ENCODE data around the gene PRICKLE3.
"Not testable (repeated sequence)": the region's sequence is repeated elsewhere in the genome, so short reads cannot be mapped to it uniquely, and the experiment has no call there.

PRICKLE3 gene

GRCh38 chrX:49179358-49179757 lies 6.8 kb downstream of the PRICKLE3 start:
- DNase-seq (ENCODE audit: low read depth) = no peak

GRCh38 chrX:49178537-49178936 lies 7.6 kb downstream of the PRICKLE3 start:
- DNase-seq (ENCODE audit: low read depth) = no peak

- DNase-seq (ENCODE audit: low read depth) = no peak
These were observed 8.2 kb downstream of the PRICKLE3 start for GRCh38 chrX:49177873-49178480.

GRCh38 chrX:49177338-49177833 lies 8.8 kb downstream of the PRICKLE3 start:
- DNase-seq (ENCODE audit: low read depth) = peak; percentile 24

GRCh38 chrX:49176421-49177326 lies 9.5 kb downstream of the PRICKLE3 start:
- peak; percentile 28 for DNase-seq (ENCODE audit: low read depth)

- DNase-seq (ENCODE audit: low read depth) = no peak
These were observed 10.5 kb downstream of the PRICKLE3 start for GRCh38 chrX:49175435-49176274.

GRCh38 chrX:49174723-49175122 lies 11.4 kb downstream of the PRICKLE3 start:
- DNase-seq (ENCODE audit: low read depth) = no peak

GRCh38 chrX:49173544-49173943 lies 12.6 kb downstream of the PRICKLE3 start:
- not testable (repeated sequence) for DNase-seq (ENCODE audit: low read depth)

GRCh38 chrX:49172280-49172780 lies 13.8 kb downstream of the PRICKLE3 start:
- peak; percentile 26 for DNase-seq (ENCODE audit: low read depth)

GRCh38 chrX:49171752-49172279 lies 14.4 kb downstream of the PRICKLE3 start, which contains the start of gene PLP2:
Gene PLP2, plus strand, starts transcription at chrX:49171898. Its CDS starts 103 bp downstream, at chrX:49172001.
- DNase-seq (ENCODE audit: low read depth) = peak; percentile 39

GRCh38 chrX:49167740-49168108 lies 18.4 kb downstream of the PRICKLE3 start:
- DNase-seq (ENCODE audit: low read depth) = no peak

- DNase-seq (ENCODE audit: low read depth) = peak; percentile 78
These were observed 19.0 kb downstream of the PRICKLE3 start for GRCh38 chrX:49166914-49167739.

GRCh38 chrX:49165901-49166881 lies 20.0 kb downstream of the PRICKLE3 start:
- DNase-seq (ENCODE audit: low read depth) = peak; percentile 70

GRCh38 chrX:49164589-49165360 lies 21.4 kb downstream of the PRICKLE3 start:
- no peak for DNase-seq (ENCODE audit: low read depth)

- DNase-seq (ENCODE audit: low read depth) = peak; percentile 77
These were observed 22.4 kb downstream of the PRICKLE3 start for GRCh38 chrX:49163555-49164419.

- no peak for DNase-seq (ENCODE audit: low read depth)
These were observed 23.6 kb downstream of the PRICKLE3 start, which contains the start of gene MAGIX for GRCh38 chrX:49162620-49163019. Gene MAGIX, plus strand, starts transcription at chrX:49162758. Its CDS starts 132 bp downstream, at chrX:49162890.

GRCh38 chrX:49161632-49162031 lies 24.5 kb downstream of the PRICKLE3 start:
- no peak for DNase-seq (ENCODE audit: low read depth)

- DNase-seq (ENCODE audit: low read depth) = no peak
These were observed 25.3 kb downstream of the PRICKLE3 start for GRCh38 chrX:49160908-49161307.
